MCF 10A (cell line): ENCODE measurements around the gene AK9. TPM values are rescaled to one million over a fixed set of nuclear protein-coding genes. Genes with fewer than 3 reads are reported as not detected.

Experiments
- BruUV-seq: library from RNA; stranded (reverse); fragments of 400-500 nt; replicated peaks from 2 replicates; lab custom pipeline; 2021; lab: Mats Ljungman, UMichigan
- CTCF ChIA-PET: fragments of 300-600 bp; sonication (Branson Sonifier 250); formaldehyde crosslinking; extraction: SDS; loops from one replicate; lab custom pipeline; 2021; ENCODE audit warnings: antibody characterized with exemption, inconsistent platforms; lab: Yijun Ruan, JAX
- POLR2A ChIA-PET: fragments of 300-600, 350-650 bp; sonication (Branson Sonifier 250); formaldehyde crosslinking; extraction: SDS; loops from one replicate; lab custom pipeline; 2020; ENCODE audit warnings: antibody characterized with exemption, inconsistent platforms; lab: Yijun Ruan, JAX
- DNase-seq: peaks from one replicate; pipeline ENCODE4 v3.0.0-alpha.2; 2018; ENCODE audit not compliant: unreplicated experiment
- H3K27ac Mint-ChIP-seq: one replicate; pipeline ENCODE4 v1.8.0; 2022; ENCODE audit warnings: mild to moderate bottlenecking, low read depth, mixed read lengths; ENCODE audit not compliant: unreplicated experiment
- H3K27me3 Mint-ChIP-seq: one replicate; pipeline ENCODE4 v1.8.0; 2022; ENCODE audit warnings: mixed read lengths; ENCODE audit not compliant: insufficient read depth, unreplicated experiment
- H3K36me3 Mint-ChIP-seq: one replicate; pipeline ENCODE4 v1.8.0; 2022; ENCODE audit warnings: mild to moderate bottlenecking, moderate library complexity, mixed read lengths; ENCODE audit not compliant: insufficient read depth, unreplicated experiment
- H3K4me1 Mint-ChIP-seq: one replicate; pipeline ENCODE4 v1.8.0; 2022; ENCODE audit warnings: mixed read lengths; ENCODE audit not compliant: insufficient read depth, unreplicated experiment
- H3K4me3 Mint-ChIP-seq: one replicate; pipeline ENCODE4 v1.8.0; 2022; ENCODE audit warnings: mild to moderate bottlenecking, moderate library complexity, mixed read lengths; ENCODE audit not compliant: unreplicated experiment
- H3K9me3 Mint-ChIP-seq: one replicate; pipeline ENCODE4 v1.8.0; 2022; ENCODE audit warnings: mixed read lengths; ENCODE audit not compliant: unreplicated experiment
- intact Hi-C: fragments of 100-400 bp; cut with micrococcal nuclease; formaldehyde crosslinking; loops from 2 replicates; pipeline ENCODE4 v1.14.1; 2022
- total RNA-seq: library from RNA; stranded (reverse); gene quantifications from 2 replicates; pipeline ENCODE4 v1.2.3, GENCODE V29; 2022
- TF ChIP-seq, protein P1 (sequence below): fragments of 200-600 bp; IDR thresholded peaks from one replicate; pipeline ENCODE4 v1.8.0; 2022; ENCODE audit warnings: antibody characterized with exemption, mild to moderate bottlenecking; ENCODE audit not compliant: unreplicated experiment

Gene AK9
- total RNA-seq, 1 experiment from 2014 or later, result 4.7 TPM

DNA sequence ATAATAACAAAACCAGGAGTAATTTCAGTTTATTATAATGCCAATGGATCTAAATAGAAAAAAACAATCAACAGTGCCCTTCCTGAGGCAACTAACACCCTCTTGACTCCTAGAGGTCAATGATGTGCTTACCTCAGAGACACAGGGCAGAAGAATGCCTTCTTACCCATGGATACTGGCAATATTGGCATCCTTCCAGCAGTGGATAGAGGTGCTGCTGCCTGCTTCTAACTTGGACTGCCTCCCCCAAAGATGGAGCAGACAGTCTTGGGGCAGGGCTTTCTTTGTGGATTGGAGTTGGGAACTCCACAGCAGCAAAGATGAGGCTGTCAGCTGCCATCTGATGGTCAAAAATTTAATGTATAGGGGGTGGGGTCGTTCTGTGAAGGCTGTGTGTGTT lies 78.7 kb downstream of the AK9 start:
- Mint-ChIP-seq H3K27ac (no peak overlapping the region), H3K9me3 (no peaks in the 10 kb centered on the region), H3K36me3 (no peaks in the 10 kb centered on the region), H3K27me3 (no peaks in the 10 kb centered on the region), H3K4me3 (no peak overlapping the region), H3K4me1 (no peaks in the 10 kb centered on the region)
- ChIA-PET POLR2A (no interaction called here), CTCF (interaction anchor here (0.6 kb wide), 1 partner anchor 409 kb away, joined by 3 read pairs; no protein-coding TSS in a partner anchor)
- BruUV-seq, result no TSS peak
- TF ChIP-seq, protein P1, sequence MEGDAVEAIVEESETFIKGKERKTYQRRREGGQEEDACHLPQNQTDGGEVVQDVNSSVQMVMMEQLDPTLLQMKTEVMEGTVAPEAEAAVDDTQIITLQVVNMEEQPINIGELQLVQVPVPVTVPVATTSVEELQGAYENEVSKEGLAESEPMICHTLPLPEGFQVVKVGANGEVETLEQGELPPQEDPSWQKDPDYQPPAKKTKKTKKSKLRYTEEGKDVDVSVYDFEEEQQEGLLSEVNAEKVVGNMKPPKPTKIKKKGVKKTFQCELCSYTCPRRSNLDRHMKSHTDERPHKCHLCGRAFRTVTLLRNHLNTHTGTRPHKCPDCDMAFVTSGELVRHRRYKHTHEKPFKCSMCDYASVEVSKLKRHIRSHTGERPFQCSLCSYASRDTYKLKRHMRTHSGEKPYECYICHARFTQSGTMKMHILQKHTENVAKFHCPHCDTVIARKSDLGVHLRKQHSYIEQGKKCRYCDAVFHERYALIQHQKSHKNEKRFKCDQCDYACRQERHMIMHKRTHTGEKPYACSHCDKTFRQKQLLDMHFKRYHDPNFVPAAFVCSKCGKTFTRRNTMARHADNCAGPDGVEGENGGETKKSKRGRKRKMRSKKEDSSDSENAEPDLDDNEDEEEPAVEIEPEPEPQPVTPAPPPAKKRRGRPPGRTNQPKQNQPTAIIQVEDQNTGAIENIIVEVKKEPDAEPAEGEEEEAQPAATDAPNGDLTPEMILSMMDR, result no peak
- DNase-seq, result peak; percentile 21
- intact Hi-C loops, result no loop called here

DNA sequence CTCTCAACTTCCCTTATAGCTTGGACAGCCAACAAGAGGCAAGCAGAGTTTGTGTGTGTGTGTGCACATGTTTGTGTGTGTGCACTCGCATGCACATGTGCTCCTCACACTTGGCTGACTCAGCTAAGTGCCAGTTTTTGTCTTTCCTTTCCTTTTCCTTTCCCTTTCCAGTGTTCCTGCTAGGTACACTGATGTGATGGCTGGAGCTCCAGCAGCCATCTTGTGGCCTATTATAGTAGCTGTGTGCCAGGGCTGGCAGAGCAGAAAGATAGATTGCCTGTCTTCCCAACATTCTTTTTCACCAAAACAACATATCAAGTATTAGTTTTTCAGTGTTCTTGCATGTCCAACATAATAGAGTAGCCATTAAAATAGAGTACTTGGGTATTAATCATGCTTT lies 79.5 kb downstream of the AK9 start:
- POLR2A ChIA-PET, result interaction anchor here (0.8 kb wide), 1 partner anchor 17 kb away, joined by 3 read pairs; no protein-coding TSS in a partner anchor
- Mint-ChIP-seq H3K4me1 (no peaks in the 10 kb centered on the region), H3K27ac (no peak overlapping the region), H3K36me3 (no peaks in the 10 kb centered on the region), H3K4me3 (no peak overlapping the region), H3K9me3 (no peaks in the 10 kb centered on the region), H3K27me3 (no peaks in the 10 kb centered on the region)
- no TSS peak for BruUV-seq
- intact Hi-C loops, result no loop called here
- CTCF ChIA-PET, result no interaction called here
- TF ChIP-seq, protein P1, result no peak
- no peak for DNase-seq

DNA sequence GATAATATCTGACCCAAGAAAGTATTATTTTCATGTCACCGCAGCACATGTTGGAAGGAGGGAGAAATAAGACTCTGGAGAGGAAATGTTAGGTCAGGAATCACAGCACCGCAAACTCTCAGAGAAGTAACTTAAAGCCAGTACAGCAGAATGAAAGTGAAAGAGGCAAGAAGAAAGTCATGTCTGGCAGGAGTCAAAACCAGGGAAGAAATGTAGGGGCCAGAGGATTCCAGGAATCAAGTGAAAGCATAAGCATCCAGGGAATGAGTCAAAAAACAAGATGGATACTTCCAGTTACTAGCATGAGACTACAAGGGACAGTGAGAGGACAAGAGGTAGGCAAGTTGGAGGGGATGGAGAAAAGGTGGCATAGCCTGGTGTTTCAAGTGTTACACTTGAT lies 80.4 kb downstream of the AK9 start:
- Mint-ChIP-seq H3K4me1 (no peaks in the 10 kb centered on the region), H3K36me3 (no peaks in the 10 kb centered on the region), H3K27me3 (no peaks in the 10 kb centered on the region), H3K4me3 (no peak overlapping the region), H3K9me3 (no peaks in the 10 kb centered on the region), H3K27ac (no peak overlapping the region)
- CTCF ChIA-PET, result no interaction called here
- POLR2A ChIA-PET, result no interaction called here
- intact Hi-C loops, result no loop called here
- BruUV-seq, result no TSS peak
- TF ChIP-seq, protein P1, result no peak
- DNase-seq, result no peak

DNA sequence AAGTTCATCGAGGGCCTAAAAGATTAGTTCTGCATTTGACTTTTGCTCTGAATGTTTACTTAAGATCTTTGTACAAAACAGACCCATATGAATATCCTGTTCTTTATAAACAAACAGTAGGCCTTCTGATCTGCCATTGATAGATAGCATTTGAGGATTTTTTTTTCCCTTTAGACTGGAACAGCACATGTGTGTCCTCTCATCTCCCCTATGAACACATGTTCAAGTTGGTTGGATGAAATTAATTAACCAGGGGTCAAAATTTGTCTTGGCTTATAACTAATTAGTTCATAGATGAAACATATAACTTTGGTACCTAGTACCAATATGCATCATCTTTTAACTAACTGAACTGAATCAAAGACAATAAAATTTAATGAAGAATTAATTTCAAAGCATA lies 81.3 kb downstream of the AK9 start:
- H3K27ac Mint-ChIP-seq, result no peak overlapping the region
- H3K27me3 Mint-ChIP-seq, result no peaks in the 10 kb centered on the region
- H3K36me3 Mint-ChIP-seq, result no peaks in the 10 kb centered on the region
- H3K4me3 Mint-ChIP-seq, result no peak overlapping the region
- intact Hi-C loops, result no loop called here
- H3K4me1 Mint-ChIP-seq, result no peaks in the 10 kb centered on the region
- TF ChIP-seq, protein P1, result no peak
- no peaks in the 10 kb centered on the region for H3K9me3 Mint-ChIP-seq
- ChIA-PET CTCF (interaction anchor here (0.6 to 1.2 kb wide), 3 partner anchors 15 to 568 kb away, joined by 3 to 5 read pairs (median 3); no protein-coding TSS in a partner anchor), POLR2A (no interaction called here)
- DNase-seq, result no peak
- no TSS peak for BruUV-seq
